ENCODE measurements around the gene GOLGA5. TPM values are rescaled to one million over a fixed set of nuclear protein-coding genes. Genes with fewer than 3 reads are reported as not detected.

The GOLGA5 gene
- total RNA-seq, 1 experiment from 2014 or later, result 25.4 TPM

DNA sequence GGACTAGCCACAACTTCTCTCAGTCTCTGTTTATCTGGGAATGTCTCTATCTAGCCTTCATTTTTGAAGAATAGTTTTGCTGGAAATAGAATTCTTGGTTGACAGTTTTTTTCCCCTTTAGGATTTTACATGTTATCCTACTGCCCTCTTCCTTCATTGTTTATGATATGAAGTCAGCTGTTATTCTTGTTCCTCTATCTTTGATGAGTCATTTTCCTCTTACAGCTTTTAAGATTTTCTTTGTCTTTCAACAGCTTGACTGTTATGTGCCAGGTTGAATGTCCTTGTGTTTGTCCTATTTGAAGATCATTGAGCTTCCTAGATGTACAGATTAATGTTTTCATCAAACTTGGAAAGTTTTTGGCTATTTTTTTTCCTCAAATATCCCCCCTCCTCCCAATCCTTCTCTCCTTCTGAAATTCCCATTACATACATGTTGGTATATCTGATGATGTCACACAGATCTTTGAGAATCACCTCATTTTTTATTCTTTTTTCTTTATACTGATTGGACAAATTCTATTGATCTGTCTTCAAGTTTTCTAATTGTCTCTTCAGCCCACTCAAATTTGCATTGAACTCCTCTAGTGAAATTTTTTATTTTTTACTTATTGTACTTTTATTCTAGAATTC is 4.5 kb upstream of the GOLGA5 start:
- no peak overlapping the region for H3K27ac ChIP-seq (ENCODE audit: insufficient read length, low read depth, low read length)
- H3K9me3 ChIP-seq (ENCODE audit: control insufficient read depth, low read depth, low read length), result no peaks in the 10 kb centered on the region
- H4K5ac ChIP-seq (ENCODE audit: insufficient read length, low read depth, low read length), result no peak overlapping the region
- TF ChIP-seq, protein P1, sequence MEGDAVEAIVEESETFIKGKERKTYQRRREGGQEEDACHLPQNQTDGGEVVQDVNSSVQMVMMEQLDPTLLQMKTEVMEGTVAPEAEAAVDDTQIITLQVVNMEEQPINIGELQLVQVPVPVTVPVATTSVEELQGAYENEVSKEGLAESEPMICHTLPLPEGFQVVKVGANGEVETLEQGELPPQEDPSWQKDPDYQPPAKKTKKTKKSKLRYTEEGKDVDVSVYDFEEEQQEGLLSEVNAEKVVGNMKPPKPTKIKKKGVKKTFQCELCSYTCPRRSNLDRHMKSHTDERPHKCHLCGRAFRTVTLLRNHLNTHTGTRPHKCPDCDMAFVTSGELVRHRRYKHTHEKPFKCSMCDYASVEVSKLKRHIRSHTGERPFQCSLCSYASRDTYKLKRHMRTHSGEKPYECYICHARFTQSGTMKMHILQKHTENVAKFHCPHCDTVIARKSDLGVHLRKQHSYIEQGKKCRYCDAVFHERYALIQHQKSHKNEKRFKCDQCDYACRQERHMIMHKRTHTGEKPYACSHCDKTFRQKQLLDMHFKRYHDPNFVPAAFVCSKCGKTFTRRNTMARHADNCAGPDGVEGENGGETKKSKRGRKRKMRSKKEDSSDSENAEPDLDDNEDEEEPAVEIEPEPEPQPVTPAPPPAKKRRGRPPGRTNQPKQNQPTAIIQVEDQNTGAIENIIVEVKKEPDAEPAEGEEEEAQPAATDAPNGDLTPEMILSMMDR (conservative IDR thresholded peaks at IDR 0.05), result no peak
- no peaks in the 10 kb centered on the region for H3K79me2 ChIP-seq (ENCODE audit: insufficient read depth, low read length)
- no peak overlapping the region for H2BK12ac ChIP-seq (ENCODE audit: insufficient read length, low read depth, low read length)
- no peak overlapping the region for H3K9ac ChIP-seq (ENCODE audit: extremely low read depth, insufficient read length, low read length)
- H3K23me2 ChIP-seq (ENCODE audit: insufficient read length, low read depth, low read length, poor library complexity, severe bottlenecking), result no peaks in the 10 kb centered on the region
- Mint-ChIP-seq H3K4me3 (no peak overlapping the region), H3K27ac (no peak overlapping the region), H3K9me3 (peaks cover 16 to 27% of the 10 kb centered on the region in 2 experiments), H3K4me1 (peaks cover 7 to 9% of the 10 kb centered on the region in 2 experiments), H3K27me3 (ENCODE audit: low read depth) (peaks cover 5% of the 10 kb centered on the region), H3K36me3 (ENCODE audit: insufficient read depth in 1 of 3, low read depth in 3 of 3) (peaks cover 4 to 8% (median 4%) of the 10 kb centered on the region in 3 experiments; a peak in 5 of 7 replicates)
- H3K18ac ChIP-seq (ENCODE audit: insufficient read length, low read depth, low read length), result no peak overlapping the region
- H2BK120ac ChIP-seq (ENCODE audit: low read depth, low read length, poor library complexity, severe bottlenecking), result no peak overlapping the region
- no peak overlapping the region for H3K56ac ChIP-seq (ENCODE audit: insufficient read length, low read depth, low read length)
- no peak overlapping the region for H4K8ac ChIP-seq (replicated peaks; ENCODE audit: insufficient read length, low read depth, low read length)
- H3K4me2 ChIP-seq (ENCODE audit: insufficient read depth, insufficient read length, low read length), result no peak overlapping the region
- H2BK5ac ChIP-seq (ENCODE audit: insufficient read length, low read length), result no peak overlapping the region
- H3K4ac ChIP-seq (ENCODE audit: low read depth, low read length), result no peak overlapping the region
- H3K27me3 ChIP-seq (ENCODE audit: insufficient read depth, low read length), result no peaks in the 10 kb centered on the region
- H3K14ac ChIP-seq (ENCODE audit: insufficient read depth, low read length), result no peak overlapping the region
- H4K91ac ChIP-seq (ENCODE audit: insufficient read length, low read depth, low read length), result no peak overlapping the region
- H2BK15ac ChIP-seq (ENCODE audit: low read depth, low read length), result no peak overlapping the region
- no peak overlapping the region for H3K23ac ChIP-seq (ENCODE audit: insufficient read length, low read depth, low read length)
- DNase-seq, result no peak
- H2AFZ ChIP-seq (ENCODE audit: low read length), result no peak overlapping the region
- no peak overlapping the region for H3T11ph ChIP-seq (ENCODE audit: low read length)
- H3K79me1 ChIP-seq (ENCODE audit: insufficient read depth, low read depth, low read length, poor library complexity, severe bottlenecking), result no peaks in the 10 kb centered on the region
- no peak overlapping the region for H2AK5ac ChIP-seq (ENCODE audit: insufficient read length, low read length)
- no peaks in the 10 kb centered on the region for H4K20me1 ChIP-seq (ENCODE audit: control insufficient read depth, insufficient read depth, insufficient read length)
- no peak overlapping the region for H2BK20ac ChIP-seq (ENCODE audit: low read depth, low read length, poor library complexity, severe bottlenecking)
- H3K4me1 ChIP-seq (ENCODE audit: insufficient read depth, low read length), result no peaks in the 10 kb centered on the region; the same call in 1 of the 2 replicates

Data from H9 (cell line).